Stomach (tissue), 4 donors: ENCODE data around the gene BACH1.

Source experiments
- CTCF ChIP-seq, 7 experiments: fragments of 450-650 bp in 4 of 7; fragments of 200-600 bp in 3 of 7; sonication (generic) in 3 of 7; IDR thresholded peaks; one replicate each; pipeline ENCODE4 v1.5.1; 2016 to 2019; ENCODE audit warnings: antibody characterized with exemption in 7 of 7, control low read depth in 2 of 7, mild to moderate bottlenecking in 1 of 7
- POLR2A ChIP-seq, 4 donors: fragments of 450-650 bp; IDR thresholded peaks; one replicate each; pipeline ENCODE4 v1.6.1; 2016; ENCODE audit warnings: antibody characterized with exemption in 4 of 4, control low read depth in 2 of 4, mild to moderate bottlenecking in 1 of 4, moderate library complexity in 1 of 4

- no peak for TF ChIP-seq CTCF (IDR thresholded peaks at IDR 0.05)
- no peak for TF ChIP-seq POLR2A (IDR thresholded peaks at IDR 0.05)
Observed at GRCh38 chr21:29305561-29305960, 6.8 kb downstream of the BACH1 start.
